ENCODE results near the gene RABGAP1L.
A peak's percentile ranks its signal among the peaks of the same experiment; 100 is the strongest.

Gene RABGAP1L

GRCh38 chr1:174989536-174990220 lies 830.4 kb downstream of the RABGAP1L start:
- H3K27me3 Mint-ChIP-seq (ENCODE audit: low read depth), result no peaks in the 10 kb centered on the region
- peak overlapping the region in 1 of 3 experiments; percentile 57 for H3K27ac Mint-ChIP-seq
- TF ChIP-seq CTCF (IDR thresholded peaks at IDR 0.05; ENCODE audit: unreplicated experiment in 3 of 3), result no peak
- H3K9me3 Mint-ChIP-seq, result no peaks in the 10 kb centered on the region
- peaks cover 8% of the 10 kb centered on the region for H3K4me1 Mint-ChIP-seq
- no peaks in the 10 kb centered on the region for H3K36me3 Mint-ChIP-seq (ENCODE audit: low read depth)
- H3K4me3 Mint-ChIP-seq, result peak overlapping the region in 1 of 3 experiments; percentile 41

- Mint-ChIP-seq H3K27ac (peak overlapping the region in 1 of 3 experiments; percentile 66), H3K4me3 (peak overlapping the region in 2 of 3 experiments; percentile 23 to 63), H3K27me3 (ENCODE audit: low read depth) (no peaks in the 10 kb centered on the region), H3K9me3 (no peaks in the 10 kb centered on the region), H3K4me1 (peaks cover 8% of the 10 kb centered on the region), H3K36me3 (ENCODE audit: low read depth) (no peaks in the 10 kb centered on the region)
- TF ChIP-seq CTCF (IDR thresholded peaks at IDR 0.05; ENCODE audit: unreplicated experiment in 3 of 3), result no peak
Observed at GRCh38 chr1:174990382-174990999, 831.2 kb downstream of the RABGAP1L start.

- Mint-ChIP-seq H3K4me3 (no peak overlapping the region), H3K27me3 (ENCODE audit: low read depth) (no peaks in the 10 kb centered on the region), H3K36me3 (ENCODE audit: low read depth) (no peaks in the 10 kb centered on the region), H3K9me3 (no peaks in the 10 kb centered on the region), H3K27ac (peak overlapping the region; percentile 29 to 73 (median 72)), H3K4me1 (peaks cover 8% of the 10 kb centered on the region)
- TF ChIP-seq CTCF (IDR thresholded peaks at IDR 0.05; ENCODE audit: unreplicated experiment in 3 of 3), result no peak
Observed at GRCh38 chr1:174991473-174991872, 832.2 kb downstream of the RABGAP1L start.

- TF ChIP-seq CTCF (IDR thresholded peaks at IDR 0.05; ENCODE audit: unreplicated experiment in 3 of 3), result no peak
Observed at GRCh38 chr1:174995121-174995520, 835.8 kb downstream of the RABGAP1L start.

GRCh38 chr1:174995916-174996315 lies 836.6 kb downstream of the RABGAP1L start:
- no peaks in the 10 kb centered on the region for H3K9me3 Mint-ChIP-seq
- no peak overlapping the region for H3K4me3 Mint-ChIP-seq
- H3K36me3 Mint-ChIP-seq (ENCODE audit: low read depth), result no peaks in the 10 kb centered on the region
- H3K27me3 Mint-ChIP-seq (ENCODE audit: low read depth), result no peaks in the 10 kb centered on the region
- H3K4me1 Mint-ChIP-seq, result peaks cover 6% of the 10 kb centered on the region
- H3K27ac Mint-ChIP-seq, result no peak overlapping the region
- no peak for TF ChIP-seq CTCF (IDR thresholded peaks at IDR 0.05; ENCODE audit: unreplicated experiment in 3 of 3)

More at GRCh38 chr1:174995121-174995520, 835.8 kb downstream of the RABGAP1L start:
- H3K27me3 Mint-ChIP-seq (ENCODE audit: low read depth), result no peaks in the 10 kb centered on the region
- no peak overlapping the region for H3K27ac Mint-ChIP-seq
- no peaks in the 10 kb centered on the region for H3K9me3 Mint-ChIP-seq
- no peaks in the 10 kb centered on the region for H3K36me3 Mint-ChIP-seq (ENCODE audit: low read depth)
- no peak overlapping the region for H3K4me3 Mint-ChIP-seq
- H3K4me1 Mint-ChIP-seq, result no peaks in the 10 kb centered on the region
